H1 (cell line): ENCODE measurements around the gene CELF4. TPM values are rescaled to one million over a fixed set of nuclear protein-coding genes. Genes with fewer than 3 reads are reported as not detected.

ENCODE experiments used
- ASH2L ChIP-seq: fragments of 200-600, 300-600 bp; sonication (generic); IDR thresholded peaks from one replicate; pipeline ENCODE4 v1.7.1; 2017; ENCODE audit warnings: low read length
- RFX5 ChIP-seq: IDR thresholded peaks from 2 replicates; pipeline ENCODE4 v1.6.1; 2011; ENCODE audit warnings: low read depth, low read length, improper control_type of control experiment, borderline replicate concordance
- SIRT6 ChIP-seq: IDR thresholded peaks from one replicate; pipeline ENCODE4 v1.7.1; 2012; ENCODE audit warnings: low read length, inconsistent platforms
- TBP ChIP-seq: IDR thresholded peaks from 2 replicates; pipeline ENCODE4 v1.6.1; 2011; ENCODE audit warnings: low read depth, low read length, improper control_type of control experiment
- polyA plus RNA-seq, 7 experiments: library from polyadenylated mRNA; depleted of rRNA in 3 of 7; stranded (reverse) in 5 of 7; unstranded in 2 of 7; fragments of >200 nt in 5 of 7; fragments of 200-250 nt in 2 of 7; gene quantifications; 1 replicate in 5 of 7; 2 replicates in 1 of 7; 4 replicates in 1 of 7; pipeline versions ENCODE4 v1.2.1 to v1.2.3, GENCODE V29; 2011 to 2013; ENCODE audit warnings: missing spikeins in 2 of 7, mixed read lengths in 2 of 7
- total RNA-seq: library from RNA; stranded (reverse); fragmentation: NEBNext Ultra II Directional; extraction: Animal tissue kit (Norgen Biotek cat#: 25700); gene quantifications from 2 replicates; pipeline ENCODE4 v1.2.1, GENCODE V29; 2021
- TF ChIP-seq, protein P1 (sequence below): fragments of 300-600 bp; sonication (generic); IDR thresholded peaks from 2 replicates; pipeline ENCODE4 v1.7.1; 2012; ENCODE audit warnings: low read length, moderate library complexity, mild to moderate bottlenecking, inconsistent platforms; ENCODE audit not compliant: insufficient replicate concordance

CELF4 gene
- total and polyA plus RNA-seq, 2 of the 8 experiments (the other 6 are each of a cell fraction or from before 2014, with no cell fraction given) = 1.6 to 3.4 TPM

DNA sequence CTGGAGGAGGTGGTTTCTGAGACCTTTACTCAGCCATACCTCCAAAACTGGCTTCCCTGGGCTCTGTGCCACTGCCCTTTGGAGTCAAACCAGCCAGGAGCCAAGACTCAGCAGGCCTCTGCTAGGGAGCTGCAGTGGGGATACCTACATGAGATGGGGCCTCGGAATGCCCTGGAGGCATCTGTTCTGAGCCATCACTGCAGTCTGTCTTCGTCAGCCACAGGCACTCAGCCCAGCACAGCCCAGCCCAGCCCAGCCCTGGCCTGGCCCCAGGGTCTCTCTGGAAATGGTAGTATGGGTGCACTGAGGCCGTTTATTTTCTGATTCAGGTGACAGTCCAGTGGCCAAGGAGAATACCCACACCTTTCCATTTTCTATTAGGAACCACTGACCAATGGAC is 209.8 kb downstream of the CELF4 start (continued):
- TF ChIP-seq RFX5 (no peak), SIRT6 (no peak), ASH2L (no peak), TBP (no peak)
- TF ChIP-seq, protein P1, sequence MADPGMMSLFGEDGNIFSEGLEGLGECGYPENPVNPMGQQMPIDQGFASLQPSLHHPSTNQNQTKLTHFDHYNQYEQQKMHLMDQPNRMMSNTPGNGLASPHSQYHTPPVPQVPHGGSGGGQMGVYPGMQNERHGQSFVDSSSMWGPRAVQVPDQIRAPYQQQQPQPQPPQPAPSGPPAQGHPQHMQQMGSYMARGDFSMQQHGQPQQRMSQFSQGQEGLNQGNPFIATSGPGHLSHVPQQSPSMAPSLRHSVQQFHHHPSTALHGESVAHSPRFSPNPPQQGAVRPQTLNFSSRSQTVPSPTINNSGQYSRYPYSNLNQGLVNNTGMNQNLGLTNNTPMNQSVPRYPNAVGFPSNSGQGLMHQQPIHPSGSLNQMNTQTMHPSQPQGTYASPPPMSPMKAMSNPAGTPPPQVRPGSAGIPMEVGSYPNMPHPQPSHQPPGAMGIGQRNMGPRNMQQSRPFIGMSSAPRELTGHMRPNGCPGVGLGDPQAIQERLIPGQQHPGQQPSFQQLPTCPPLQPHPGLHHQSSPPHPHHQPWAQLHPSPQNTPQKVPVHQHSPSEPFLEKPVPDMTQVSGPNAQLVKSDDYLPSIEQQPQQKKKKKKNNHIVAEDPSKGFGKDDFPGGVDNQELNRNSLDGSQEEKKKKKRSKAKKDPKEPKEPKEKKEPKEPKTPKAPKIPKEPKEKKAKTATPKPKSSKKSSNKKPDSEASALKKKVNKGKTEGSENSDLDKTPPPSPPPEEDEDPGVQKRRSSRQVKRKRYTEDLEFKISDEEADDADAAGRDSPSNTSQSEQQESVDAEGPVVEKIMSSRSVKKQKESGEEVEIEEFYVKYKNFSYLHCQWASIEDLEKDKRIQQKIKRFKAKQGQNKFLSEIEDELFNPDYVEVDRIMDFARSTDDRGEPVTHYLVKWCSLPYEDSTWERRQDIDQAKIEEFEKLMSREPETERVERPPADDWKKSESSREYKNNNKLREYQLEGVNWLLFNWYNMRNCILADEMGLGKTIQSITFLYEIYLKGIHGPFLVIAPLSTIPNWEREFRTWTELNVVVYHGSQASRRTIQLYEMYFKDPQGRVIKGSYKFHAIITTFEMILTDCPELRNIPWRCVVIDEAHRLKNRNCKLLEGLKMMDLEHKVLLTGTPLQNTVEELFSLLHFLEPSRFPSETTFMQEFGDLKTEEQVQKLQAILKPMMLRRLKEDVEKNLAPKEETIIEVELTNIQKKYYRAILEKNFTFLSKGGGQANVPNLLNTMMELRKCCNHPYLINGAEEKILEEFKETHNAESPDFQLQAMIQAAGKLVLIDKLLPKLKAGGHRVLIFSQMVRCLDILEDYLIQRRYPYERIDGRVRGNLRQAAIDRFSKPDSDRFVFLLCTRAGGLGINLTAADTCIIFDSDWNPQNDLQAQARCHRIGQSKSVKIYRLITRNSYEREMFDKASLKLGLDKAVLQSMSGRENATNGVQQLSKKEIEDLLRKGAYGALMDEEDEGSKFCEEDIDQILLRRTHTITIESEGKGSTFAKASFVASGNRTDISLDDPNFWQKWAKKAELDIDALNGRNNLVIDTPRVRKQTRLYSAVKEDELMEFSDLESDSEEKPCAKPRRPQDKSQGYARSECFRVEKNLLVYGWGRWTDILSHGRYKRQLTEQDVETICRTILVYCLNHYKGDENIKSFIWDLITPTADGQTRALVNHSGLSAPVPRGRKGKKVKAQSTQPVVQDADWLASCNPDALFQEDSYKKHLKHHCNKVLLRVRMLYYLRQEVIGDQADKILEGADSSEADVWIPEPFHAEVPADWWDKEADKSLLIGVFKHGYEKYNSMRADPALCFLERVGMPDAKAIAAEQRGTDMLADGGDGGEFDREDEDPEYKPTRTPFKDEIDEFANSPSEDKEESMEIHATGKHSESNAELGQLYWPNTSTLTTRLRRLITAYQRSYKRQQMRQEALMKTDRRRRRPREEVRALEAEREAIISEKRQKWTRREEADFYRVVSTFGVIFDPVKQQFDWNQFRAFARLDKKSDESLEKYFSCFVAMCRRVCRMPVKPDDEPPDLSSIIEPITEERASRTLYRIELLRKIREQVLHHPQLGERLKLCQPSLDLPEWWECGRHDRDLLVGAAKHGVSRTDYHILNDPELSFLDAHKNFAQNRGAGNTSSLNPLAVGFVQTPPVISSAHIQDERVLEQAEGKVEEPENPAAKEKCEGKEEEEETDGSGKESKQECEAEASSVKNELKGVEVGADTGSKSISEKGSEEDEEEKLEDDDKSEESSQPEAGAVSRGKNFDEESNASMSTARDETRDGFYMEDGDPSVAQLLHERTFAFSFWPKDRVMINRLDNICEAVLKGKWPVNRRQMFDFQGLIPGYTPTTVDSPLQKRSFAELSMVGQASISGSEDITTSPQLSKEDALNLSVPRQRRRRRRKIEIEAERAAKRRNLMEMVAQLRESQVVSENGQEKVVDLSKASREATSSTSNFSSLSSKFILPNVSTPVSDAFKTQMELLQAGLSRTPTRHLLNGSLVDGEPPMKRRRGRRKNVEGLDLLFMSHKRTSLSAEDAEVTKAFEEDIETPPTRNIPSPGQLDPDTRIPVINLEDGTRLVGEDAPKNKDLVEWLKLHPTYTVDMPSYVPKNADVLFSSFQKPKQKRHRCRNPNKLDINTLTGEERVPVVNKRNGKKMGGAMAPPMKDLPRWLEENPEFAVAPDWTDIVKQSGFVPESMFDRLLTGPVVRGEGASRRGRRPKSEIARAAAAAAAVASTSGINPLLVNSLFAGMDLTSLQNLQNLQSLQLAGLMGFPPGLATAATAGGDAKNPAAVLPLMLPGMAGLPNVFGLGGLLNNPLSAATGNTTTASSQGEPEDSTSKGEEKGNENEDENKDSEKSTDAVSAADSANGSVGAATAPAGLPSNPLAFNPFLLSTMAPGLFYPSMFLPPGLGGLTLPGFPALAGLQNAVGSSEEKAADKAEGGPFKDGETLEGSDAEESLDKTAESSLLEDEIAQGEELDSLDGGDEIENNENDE = no peak
